NT2/D1 (cell line): ENCODE data around the gene CFAP58.

Source experiments
- YY1 ChIP-seq: IDR thresholded peaks from 2 replicates; pipeline ENCODE4 v1.6.1; 2011; ENCODE audit not compliant: insufficient read length, insufficient read depth
- ZNF274 ChIP-seq: IDR thresholded peaks from 2 replicates; pipeline ENCODE4 v1.6.1; 2011; ENCODE audit warnings: mild to moderate bottlenecking, low read depth, low read length

- TF ChIP-seq ZNF274 (no peak), YY1 (no peak)
These were observed 118.9 kb downstream of the CFAP58 start for GRCh38 chr10:104472505-104472904.
